Subcutaneous adipose tissue (tissue), 4 donors: Measurements from ENCODE around the gene COL20A1. TPM values are rescaled to one million over a fixed set of nuclear protein-coding genes. Genes with fewer than 3 reads are reported as not detected.

ENCODE experiments used
- CTCF ChIP-seq: fragments of 450-650 bp; IDR thresholded peaks from one replicate; pipeline ENCODE4 v1.5.1; 2016; ENCODE audit warnings: low read depth, mild to moderate bottlenecking, control low read depth, antibody characterized with exemption, moderate library complexity
- total RNA-seq, 4 donors: library from RNA; depleted of rRNA; stranded (reverse); fragments of >200 nt; gene quantifications; one replicate each; pipeline ENCODE4 v1.1.0, GENCODE V29; 2016

Gene COL20A1
- total RNA-seq, 4 donors from 2014 or later = not detected

DNA sequence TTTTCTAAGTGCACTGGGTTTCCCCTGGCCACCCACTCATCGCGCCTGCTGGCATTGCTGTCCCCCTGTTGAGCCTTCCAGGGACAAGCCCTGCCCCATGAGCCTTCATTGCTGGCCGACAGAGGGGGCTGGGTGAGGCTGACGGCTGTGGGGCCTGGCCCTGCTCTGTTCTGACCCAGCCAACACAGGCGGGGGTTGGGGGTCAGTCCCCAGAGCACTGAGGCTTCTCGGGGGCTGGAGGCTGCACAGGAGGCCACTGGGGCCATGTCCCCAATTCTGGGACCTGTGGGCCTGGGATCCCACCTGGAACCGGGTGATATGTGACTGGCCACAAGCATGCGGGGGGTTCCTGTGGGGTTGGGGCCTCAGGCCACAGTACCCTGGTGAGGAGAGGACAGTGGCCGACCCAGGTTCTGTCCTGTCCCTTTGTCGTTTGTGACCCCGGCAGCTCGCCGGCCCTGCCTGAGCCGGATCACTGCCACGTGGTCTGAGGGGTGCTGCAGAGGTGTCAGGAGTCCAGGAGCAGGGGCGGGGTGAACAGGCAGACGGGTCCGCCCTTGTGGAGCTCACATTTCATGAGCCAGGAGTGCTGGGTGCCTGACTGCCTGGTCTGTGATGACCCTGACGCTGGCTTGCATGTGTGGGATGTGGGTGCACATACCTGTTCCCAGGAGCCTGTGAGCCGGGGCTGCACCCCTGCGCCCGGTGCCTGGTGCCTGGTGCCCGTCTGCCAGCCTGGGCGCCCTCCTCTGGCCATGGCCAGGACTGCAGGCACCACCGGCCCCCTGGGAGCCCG lies 2.1 kb upstream of the COL20A1 start:
- no peak for TF ChIP-seq CTCF

DNA sequence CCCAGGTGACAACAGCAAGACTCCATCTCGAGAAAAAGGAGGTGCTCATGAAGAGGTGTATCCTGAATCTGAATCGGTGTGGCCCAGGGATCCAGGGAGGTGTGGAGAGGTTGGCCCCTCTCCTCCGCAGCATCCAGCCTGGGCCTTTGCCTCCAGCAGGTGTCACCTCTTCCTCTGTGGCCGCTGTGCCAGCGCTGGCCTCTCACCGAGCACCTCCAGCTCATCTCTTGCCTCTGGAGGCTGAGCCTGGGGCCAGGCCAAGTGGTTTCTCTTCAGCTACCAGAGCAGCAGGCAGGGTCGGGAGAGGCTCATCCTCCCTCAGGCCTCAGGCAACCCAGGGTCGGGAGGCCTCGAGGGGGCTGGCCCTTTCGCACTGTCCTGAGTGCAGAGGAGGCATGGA lies 1.2 kb upstream of the COL20A1 start:
- no peak for TF ChIP-seq CTCF

DNA sequence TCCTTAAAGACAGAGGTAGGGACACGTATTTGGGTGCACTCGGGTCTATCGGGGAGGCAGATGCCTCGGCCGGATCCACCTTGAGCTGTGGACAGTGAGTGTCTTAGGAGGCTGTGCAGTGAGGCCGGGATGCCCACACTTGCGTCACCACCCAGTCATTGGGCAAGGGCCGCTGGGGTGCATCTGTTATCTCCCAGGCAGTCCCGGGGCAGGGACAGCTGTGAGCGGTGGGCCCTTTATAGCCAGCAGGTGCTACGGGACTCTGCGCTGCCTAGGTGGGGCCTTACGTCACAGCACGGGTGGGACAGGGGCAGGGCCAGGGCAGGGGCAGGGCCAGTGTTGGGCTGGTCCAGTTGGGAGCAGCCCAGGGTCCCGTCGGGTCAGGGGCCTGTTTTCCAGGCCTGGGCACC lies 689 bp upstream of the COL20A1 start:
- TF ChIP-seq CTCF = no peak

DNA sequence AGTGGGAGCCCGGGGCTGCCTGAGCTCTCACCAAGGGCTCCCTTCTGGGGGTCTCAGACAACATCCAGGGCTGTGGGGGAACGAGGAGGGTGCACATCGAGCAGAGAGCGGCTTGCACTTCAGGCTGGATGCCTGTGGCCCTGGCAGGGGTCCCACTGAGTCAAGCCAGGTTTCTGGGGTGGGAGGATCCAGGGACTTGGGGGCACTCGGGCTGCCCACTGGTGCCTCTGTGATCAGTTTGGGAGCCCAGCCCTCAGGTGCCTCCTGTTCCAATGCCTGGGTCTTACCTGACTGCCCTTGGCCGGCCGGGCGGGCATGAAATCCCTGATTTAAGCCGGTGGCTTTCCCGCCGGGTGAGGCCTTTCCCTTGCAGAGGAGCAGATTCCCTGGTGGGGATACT lies 470 bp downstream of the COL20A1 start:
- no peak for TF ChIP-seq CTCF

GRCh38 chr20:63293871-63294535 lies 1.0 kb downstream of the COL20A1 start:
- TF ChIP-seq CTCF = no peak

DNA sequence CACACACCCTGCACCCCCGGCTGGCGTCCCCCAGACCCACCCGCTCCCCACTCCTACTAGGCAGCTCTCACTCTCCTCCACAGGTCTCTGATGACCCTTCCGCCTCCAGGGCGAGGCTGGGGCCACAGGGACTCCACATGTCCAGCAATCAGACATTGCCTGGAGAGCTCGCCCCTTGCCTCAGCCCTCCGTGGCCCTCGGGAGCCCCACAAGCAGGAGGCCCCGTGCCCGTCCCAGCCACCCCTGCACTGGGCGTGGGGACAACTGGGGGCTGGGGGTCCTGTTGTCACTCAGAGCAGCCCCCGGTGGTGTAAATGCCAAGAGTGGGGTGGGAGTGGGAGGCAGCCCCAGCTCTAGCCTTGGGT lies 1.5 kb downstream of the COL20A1 start:
- no peak for TF ChIP-seq CTCF

GRCh38 chr20:63295018-63295417 lies 2.0 kb downstream of the COL20A1 start:
- no peak for TF ChIP-seq CTCF
